Activated CD4-positive, alpha-beta T cell treated with anti-CD3 and anti-CD28 coated beads for 1 hour (primary cell): ENCODE measurements around the gene CFAP44.
A peak's percentile ranks its signal among the peaks of the same experiment; 100 is the strongest.
"Not testable (repeated sequence)": the region's sequence is repeated elsewhere in the genome, so short reads cannot be mapped to it uniquely, and the experiment has no call there.

Experiments used
- DNase-seq: peaks from one replicate; pipeline ENCODE4 v3.0.0-alpha.2; 2020

Gene CFAP44

GRCh38 chr3:113441051-113441770 lies at the start of gene CFAP44:
Gene CFAP44, minus strand, starts transcription at chr3:113441493. Its CDS starts 7,829 bp downstream, at chr3:113433664.
- peak; percentile 35 for DNase-seq

GRCh38 chr3:113485161-113485609 lies 43.9 kb upstream of the CFAP44 start:
- DNase-seq = peak; percentile 9

- DNase-seq = no peak
Observed at GRCh38 chr3:113468539-113468938, 27.2 kb upstream of the CFAP44 start.

GRCh38 chr3:113461488-113461887 lies 20.2 kb upstream of the CFAP44 start:
- DNase-seq = no peak

GRCh38 chr3:113458554-113458953 lies 17.3 kb upstream of the CFAP44 start:
- DNase-seq = not testable (repeated sequence)

GRCh38 chr3:113455446-113455845 lies 14.2 kb upstream of the CFAP44 start:
- DNase-seq = no peak

GRCh38 chr3:113454630-113455029 lies 13.3 kb upstream of the CFAP44 start:
- no peak for DNase-seq

- DNase-seq = no peak
Observed at GRCh38 chr3:113454057-113454456, 12.8 kb upstream of the CFAP44 start.

GRCh38 chr3:113450911-113451310 lies 9.6 kb upstream of the CFAP44 start:
- no peak for DNase-seq

- DNase-seq = no peak
Observed at GRCh38 chr3:113439606-113440005, 1.7 kb downstream of the CFAP44 start.

- DNase-seq = no peak
Observed at GRCh38 chr3:113438224-113438623, 3.1 kb downstream of the CFAP44 start.

GRCh38 chr3:113437411-113437810 lies 3.9 kb downstream of the CFAP44 start:
- no peak for DNase-seq

GRCh38 chr3:113436809-113437208 lies 4.5 kb downstream of the CFAP44 start:
- DNase-seq = no peak

GRCh38 chr3:113431811-113432210 lies 9.5 kb downstream of the CFAP44 start:
- no peak for DNase-seq

- DNase-seq = no peak
Observed at GRCh38 chr3:113428581-113428980, 12.7 kb downstream of the CFAP44 start.

- no peak for DNase-seq
Observed at GRCh38 chr3:113423699-113424098, 17.6 kb downstream of the CFAP44 start.

GRCh38 chr3:113421082-113421481 lies 20.2 kb downstream of the CFAP44 start:
- no peak for DNase-seq

GRCh38 chr3:113409676-113410075 lies 31.6 kb downstream of the CFAP44 start:
- DNase-seq = no peak

- no peak for DNase-seq
Observed at GRCh38 chr3:113405180-113405579, 36.1 kb downstream of the CFAP44 start.

GRCh38 chr3:113404637-113405036 lies 36.7 kb downstream of the CFAP44 start:
- no peak for DNase-seq
